Central memory CD4-positive, alpha-beta T cell (primary cell): ENCODE results near the gene TNS3.
"Not testable (repeated sequence)": the region's sequence is repeated elsewhere in the genome, so short reads cannot be mapped to it uniquely, and the experiment has no call there.

ENCODE experiments used
- DNase-seq: peaks from one replicate; pipeline ENCODE4 v3.0.0; 2022

The TNS3 gene

DNA sequence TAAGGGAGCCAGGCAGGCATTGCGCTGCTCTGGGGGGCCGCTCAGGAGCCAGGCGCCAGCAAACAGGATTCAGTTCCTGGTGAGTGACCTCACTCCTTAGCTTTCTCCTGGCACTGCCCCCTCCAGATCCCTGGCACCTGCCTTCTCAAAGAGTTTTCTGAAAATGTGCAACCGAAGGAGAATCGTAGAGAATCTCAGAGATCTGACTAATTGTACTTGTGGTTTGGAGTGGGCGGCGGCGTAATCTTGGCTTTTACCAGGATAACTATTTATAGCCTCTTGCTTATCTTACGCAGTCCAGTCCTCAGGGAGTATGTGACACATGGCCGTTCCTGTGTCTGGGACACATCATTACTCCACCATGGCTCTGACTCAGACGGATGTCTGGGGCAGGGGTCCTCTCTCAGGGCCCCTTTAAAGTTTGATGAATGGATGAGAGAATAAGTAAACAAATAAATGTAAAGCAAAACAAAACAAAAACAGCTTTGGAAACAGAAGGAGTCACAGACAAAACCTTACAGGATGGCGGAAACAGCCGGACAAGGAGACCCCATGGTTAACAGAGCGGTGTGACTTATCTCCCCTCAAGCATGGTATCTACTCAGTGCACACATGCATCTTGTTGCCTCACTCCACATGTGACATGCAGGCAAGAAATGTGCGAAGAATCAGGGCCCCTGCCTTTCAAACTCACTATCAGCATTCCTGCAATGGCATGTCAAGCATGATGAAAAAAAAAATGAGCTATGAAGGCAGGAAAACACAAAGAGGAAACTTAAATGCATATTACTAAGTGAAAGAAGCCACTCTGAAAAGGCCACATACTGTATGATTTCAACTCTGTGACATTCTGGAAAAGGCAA is 99.7 kb downstream of the TNS3 start:
- no peak for DNase-seq

DNA sequence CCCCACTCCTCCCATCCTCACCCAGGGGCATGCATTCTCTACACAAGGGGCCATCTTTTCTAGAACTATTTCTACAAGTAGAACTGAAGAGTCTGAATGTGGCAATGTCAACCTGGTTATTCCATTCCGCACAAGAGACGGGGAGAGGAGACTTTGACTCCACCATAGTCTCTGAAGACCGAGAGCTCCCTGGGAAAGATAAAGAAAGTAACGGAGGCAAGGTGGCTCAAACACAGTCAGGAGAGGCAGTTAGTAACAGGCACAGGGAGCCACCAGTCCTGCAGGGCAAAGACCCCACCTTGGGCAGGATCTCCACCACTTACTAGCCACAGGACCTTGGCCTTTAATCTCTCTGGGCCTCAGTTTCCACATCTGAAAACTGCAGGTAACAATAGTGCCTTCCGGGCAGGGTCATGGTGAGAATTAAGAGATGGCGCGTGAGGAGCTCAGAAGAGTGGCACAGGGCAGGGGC is 100.3 kb downstream of the TNS3 start:
- no peak for DNase-seq

DNA sequence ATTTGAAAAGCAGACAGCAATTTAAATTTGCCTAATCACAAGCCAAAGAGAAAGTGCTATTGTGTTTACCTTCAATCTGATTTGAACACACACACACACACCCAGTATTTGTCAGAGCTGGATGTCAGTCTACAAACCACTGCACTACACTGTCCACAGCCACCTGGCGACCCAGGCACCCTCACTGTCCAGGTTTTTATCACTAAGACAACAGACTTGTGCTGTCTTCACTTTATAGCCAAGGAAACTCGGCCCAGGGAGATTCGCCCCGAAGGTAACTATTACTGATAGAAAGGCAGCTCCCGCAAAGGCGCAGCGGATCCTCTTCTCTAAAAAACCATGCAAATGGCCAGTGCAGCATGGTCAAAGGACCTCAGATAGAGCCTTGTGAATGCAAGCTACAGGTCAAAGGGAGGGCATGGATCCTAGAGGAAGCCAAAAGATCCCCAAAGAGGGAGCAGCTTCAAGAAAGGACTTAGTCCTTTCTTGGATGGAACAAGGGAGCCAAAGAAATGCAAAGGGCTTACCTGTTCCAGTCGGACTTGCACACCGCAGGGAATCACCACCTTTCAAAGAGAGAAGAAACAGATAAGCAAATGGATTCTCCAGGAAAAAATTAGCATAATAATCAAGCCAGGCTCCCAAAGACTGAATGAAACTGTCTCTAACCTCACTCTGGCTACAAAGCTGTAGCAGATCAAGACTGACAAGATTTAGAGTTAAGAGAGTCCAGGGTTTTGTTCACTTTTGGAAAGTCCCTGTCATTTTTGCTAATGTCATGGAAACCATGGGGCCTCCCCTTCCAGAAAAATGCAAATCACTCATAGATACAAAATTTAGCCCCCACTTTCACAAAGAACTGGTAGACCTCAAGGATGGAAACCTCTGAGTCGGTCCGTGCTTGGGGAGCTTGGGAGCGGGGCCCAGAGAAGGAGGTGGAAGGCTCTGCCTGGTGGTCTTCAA is 101.1 kb downstream of the TNS3 start:
- DNase-seq = no peak

DNA sequence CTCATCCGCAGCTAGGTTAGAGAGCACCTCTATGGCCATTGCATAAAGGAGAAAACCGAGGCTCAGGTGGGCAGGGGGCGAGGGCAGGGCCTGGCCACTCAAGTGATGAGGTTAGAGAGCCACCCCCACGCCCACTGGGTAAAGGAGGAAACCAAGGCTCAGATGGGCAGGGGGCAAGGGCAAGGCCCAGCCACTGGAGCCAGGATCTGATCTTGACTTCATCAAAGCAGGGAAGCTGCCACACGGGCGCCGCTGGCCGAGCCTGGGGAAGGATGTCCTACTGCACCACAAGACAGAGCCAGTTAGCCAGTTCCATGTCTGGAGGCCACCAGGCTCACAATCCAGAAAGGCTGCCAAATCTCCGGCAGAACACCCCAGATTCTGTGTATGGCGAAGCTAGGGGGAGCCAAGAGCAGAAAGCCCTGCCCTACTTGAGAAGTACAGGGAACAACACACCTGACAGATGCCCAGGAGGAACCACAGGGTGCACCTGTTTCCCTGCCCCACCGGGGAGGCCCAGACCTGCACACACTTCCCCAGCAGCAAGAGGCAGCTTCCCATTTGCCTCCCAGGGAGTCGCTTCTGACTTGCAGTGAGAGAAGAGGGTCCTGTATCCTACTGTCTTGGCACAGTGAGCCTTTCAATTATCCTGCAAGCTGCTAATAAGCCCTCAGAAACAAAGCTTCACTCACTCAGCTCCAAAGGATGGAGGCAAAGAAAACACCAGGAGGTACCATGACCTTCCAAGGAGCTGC is 101.9 kb downstream of the TNS3 start:
- no peak for DNase-seq

DNA sequence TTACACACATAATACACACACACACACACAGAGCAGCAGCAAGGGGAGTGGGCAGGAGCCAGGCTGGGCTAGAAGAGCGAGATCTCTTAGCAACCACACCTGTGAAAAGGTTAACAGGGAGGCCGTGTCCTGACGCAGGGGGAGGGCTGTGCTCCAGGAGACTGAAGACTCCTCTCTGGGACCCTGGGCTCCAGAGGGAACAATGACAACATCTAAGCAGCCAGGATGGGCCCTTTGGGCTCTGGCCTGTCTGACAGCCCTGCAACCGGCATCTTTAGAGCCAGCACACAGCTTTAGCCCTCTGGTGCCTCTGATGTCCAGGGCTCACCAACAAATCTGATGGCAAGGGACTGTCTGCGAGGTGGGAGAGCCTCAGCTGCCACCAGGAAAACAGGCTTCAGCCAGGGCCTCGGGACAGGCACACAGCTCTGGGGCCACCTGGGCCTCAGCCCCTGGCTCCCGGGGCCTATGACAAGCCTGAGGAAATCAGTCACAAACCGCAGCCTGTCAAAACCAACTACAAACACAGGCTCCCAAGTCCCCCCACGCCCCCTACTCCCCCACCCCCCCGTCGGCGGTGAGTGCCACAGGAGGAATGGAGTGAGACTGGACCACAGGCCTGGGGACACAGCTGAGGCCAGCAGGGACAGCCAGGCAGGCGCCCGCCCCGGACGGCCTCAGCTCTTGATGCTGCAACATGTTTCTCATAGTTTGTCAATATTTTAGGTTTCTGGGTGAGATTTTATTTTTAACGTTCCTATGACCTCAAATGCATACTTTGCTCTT is 102.8 kb downstream of the TNS3 start:
- no peak for DNase-seq

DNA sequence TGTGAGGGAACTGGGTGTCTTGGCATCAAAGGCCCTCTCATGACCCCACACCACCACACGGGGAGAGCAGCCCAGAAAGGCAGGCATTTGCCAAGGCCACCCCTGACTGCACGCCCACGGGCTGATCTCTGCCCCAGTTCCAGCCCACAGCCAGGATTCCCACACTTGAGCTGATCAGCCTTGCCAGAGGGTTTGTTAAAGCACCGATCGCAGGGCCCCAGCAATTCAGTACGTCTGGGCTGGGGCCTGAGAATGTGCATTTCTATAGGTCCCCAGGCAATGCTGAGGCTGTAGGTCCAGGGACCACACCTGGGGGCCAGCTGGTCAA is 103.9 kb downstream of the TNS3 start:
- no peak for DNase-seq

DNA sequence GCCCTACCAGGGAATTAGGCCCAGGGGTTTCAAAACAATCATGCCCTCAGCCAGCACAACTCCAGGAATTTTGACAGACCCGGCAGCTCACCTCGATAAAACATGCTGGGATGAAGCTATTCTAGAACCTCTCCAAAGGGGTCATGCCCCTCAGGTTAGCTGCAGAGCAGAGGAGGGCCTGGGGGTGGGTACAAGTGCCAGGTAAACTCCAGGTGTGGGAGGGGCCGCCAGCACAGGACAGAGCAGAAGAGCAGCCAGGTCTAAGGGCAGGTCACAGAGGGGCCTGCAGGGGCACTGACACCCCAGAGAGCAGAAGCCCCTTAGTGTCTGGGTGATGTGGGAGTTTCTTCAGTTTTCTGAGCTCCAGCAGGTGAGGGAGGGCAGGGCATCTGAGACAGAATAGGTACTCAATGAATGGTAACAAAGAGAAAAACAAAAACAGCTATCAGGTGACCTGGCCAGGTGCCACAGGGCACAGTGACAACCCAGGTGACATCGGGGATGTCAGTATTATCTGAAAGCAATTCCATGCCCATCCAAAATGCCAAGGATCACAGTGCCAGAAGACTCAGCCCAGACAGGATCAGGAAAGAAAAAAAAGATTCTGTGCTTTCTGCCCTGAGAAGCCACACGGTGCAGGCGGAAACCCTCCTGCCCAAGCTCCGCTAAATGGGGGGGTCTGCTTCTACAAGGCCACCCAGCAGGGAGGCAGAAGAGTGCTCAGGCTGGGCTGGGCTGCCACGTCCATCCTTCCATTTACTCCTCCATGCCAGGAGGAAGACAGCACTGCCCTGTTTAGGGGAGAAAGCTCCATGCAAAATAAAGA is 104.5 kb downstream of the TNS3 start:
- no peak for DNase-seq

DNA sequence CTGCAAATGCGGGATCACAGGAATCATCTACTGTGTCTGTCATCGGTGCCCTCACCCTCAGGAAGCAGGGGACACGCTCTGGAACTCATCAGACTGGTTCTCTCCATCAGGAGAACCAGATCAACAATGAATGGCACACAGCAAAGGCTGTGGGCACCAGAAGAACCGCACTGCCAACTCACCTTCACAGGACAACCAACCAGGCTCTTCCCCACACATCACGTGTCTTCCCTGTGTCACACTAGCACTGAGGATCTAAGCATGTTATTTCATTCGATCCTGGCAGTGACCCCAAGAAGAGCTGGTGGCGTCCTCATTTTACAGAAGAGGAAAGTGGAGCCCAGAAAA is 106.1 kb downstream of the TNS3 start:
- no peak for DNase-seq

DNA sequence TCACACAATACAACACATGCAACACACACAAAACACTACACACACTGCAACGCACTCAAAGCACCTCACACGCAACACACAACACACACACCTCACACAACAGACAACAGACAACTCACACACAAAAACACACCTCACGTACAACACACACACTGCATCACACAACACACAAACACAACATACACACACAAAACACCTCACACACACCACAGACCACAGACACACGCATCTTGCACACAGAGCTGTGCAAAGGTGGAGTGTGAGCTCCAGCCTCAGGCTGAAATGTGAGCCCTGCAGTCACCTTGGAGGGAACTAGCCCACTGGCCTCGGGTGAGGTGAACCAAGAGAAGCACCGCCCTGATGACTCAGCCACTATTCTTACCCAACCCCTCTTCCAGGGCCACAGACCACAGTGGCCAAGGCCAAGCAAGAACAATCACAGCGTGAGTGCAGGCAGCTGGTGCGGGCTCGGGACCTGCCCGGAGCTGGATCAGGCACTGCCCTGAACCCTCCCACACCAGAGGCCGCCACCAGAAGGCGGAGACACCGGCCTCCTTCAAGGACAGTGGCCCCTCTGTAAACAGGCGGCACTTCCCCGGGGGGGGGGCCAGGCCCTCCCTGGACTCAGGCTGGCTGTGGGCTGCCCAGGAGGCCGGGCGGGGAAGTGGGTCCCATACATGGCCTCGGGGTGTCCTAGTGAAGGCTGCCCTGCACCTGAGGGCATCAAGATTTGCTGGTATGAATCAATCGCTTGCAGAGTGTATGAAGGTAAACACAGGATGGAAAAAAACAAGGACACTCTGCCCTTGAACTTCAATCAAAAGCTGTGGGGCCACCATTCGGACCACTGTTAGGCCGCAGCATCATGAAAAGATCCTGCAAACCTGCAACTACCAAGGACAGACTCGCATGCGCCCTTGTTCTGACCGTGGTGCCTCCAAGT is 106.7 kb downstream of the TNS3 start:
- DNase-seq = no peak

DNA sequence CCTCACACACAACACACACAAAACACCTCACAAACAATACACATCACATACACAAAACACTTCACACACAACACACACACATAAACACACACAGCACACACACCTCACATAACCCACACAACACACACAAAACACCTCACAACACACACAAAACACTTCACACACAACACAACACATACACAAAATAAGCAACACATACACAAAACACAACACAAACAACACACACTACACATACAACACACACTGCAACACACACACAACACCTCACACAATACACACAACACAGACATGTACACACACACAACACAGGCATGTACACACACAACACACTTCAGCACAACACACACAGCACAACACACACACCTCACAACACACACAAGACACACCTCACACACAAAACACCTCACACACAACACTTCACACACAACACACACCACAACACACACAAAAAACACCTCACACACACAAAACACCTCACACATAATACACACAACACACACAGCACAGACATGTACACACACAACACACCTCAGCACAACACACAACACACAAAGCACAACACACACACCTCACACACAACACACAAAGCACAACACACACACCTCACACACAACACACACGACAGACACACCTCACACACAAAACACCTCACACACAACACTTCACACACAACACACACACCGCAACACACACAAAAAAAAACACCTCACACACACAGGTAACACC is 107.5 kb downstream of the TNS3 start:
- DNase-seq = no peak

DNA sequence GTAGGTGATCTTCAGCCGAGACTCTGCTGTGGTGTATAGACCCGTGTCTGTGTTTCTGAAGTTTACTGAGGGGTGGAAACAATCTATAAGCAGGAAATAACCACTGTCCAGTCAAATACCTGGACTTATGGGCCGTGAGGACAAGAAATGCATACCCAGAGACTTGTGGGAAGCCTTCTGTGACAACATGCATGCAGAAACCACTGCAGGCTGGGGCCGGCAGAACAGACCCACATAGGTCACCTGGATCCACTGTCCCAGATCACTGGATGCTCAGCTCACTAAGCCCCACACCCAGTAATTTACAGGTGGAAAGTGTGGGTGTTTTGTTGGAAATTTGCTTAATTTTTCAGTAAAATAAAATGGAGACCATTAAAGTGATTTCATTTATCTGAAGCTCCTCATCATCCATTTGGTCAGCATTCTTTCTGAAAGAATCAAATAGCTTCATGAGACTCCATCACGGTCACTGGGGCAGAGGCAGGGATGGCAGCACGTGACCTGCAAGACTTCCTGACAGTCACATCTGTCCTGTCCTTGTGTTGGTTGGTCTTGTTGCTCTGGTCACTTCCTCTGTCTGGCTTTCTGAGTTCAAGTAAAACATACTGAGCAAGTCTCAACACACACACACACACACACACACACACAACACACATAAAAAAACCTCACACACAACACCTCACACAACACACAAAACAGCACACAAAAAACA is 108.3 kb downstream of the TNS3 start:
- DNase-seq = no peak

DNA sequence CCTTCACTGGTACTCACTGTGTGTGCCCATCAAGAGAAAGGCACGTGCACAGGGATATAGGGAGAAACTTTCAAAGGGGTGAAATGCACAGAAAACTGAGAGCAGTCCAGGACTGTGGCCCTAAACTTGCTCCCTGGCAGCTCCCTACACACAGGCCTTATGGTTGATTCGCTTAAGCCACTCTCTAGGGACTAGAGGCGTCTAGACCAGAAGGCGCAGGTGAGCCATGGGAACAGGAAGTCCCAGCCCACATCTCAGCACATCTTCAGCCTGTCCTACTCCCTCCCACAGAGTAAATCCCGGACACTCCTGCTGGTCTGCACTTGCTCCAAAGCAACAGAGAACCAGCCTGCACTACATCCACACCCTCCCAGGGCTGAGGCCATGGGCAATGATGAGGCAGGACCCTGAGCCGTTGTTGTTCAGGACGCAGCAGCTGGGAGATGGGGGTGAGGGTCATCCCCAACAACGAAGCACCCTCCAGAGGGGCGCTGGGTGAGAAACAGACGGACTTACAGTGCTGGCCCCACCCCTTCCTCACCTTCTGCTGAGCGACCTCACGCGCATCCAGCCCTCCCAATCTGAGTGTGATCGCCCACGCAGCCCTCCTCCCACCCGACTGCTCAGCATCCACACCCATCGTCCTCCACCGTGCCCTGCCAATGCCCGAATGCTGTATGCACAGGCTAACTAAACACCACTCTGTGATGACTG is 109.3 kb downstream of the TNS3 start:
- DNase-seq = no peak

DNA sequence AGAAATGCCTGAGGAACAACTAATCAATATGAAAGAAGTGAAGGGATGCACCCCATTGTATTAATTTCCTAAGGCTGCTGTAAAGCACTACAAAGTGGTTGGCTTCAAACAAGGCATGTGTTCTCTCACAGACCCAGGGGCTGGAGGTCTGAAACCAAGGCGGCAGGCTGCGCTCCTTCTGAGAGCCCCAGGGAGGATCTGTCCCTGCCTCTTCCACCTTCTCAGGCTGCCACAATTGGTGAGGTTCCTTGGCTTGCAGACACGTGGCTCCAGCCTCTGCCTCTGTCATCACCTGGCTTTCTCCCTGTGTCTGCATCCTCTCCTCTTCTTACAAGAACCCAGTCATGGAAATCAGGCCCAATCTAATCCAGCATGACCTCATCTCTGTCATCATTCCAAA is 110.1 kb downstream of the TNS3 start:
- no peak for DNase-seq

DNA sequence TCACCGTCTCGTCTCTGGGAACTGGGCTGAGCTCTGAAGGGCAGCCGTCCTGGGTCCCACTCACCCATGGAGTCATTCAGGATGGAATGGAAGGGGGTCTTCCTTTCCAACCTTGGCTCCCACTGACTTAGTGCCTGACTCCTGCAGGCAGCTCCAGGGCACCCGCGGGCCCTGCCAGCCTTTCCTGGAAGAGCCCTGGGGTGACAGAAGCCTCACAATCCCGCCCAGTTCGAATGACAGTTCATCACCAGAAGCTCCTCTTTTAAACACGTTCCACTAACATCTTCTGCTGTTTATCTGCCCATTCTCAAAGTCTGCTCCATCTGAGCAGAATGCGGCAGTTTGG is 110.6 kb downstream of the TNS3 start:
- no peak for DNase-seq

DNA sequence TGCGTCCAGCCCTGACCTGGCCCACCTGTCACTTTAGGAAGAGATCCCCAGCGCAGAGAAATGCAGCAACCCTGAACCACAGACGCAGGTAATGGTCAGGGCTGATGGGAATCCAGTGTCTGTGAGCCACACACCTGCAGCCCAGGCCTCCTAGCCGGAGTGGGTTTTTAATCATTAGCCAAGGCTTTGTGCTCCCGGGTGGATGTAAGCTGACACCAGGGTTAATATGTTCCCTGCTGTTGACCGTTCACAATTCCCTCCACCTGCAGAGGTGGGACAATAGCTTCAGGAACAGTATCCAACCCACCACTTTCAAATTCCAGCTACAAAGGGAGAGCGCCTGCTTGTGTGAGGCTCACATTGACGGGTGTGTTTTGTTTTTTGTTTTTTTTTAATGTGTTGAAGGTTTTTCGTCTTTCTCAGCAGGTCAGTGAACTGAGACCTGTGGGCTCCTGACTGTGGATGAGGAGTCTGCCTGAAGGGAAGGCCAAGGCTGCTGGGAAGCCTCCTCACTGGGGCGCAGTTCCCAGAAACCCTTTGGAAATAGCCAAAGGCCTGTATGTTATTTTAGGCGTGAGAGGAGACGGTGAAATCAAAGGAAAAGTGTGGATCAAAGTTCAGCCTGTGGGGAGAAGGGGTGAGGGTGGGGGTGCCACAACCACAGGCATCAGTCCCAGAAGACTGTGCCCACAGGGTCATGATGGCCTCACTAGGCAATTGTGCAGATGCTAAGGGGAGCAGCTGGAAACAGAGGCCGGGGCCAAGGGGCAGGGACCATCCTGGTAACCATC is 111.1 kb downstream of the TNS3 start:
- DNase-seq = no peak

DNA sequence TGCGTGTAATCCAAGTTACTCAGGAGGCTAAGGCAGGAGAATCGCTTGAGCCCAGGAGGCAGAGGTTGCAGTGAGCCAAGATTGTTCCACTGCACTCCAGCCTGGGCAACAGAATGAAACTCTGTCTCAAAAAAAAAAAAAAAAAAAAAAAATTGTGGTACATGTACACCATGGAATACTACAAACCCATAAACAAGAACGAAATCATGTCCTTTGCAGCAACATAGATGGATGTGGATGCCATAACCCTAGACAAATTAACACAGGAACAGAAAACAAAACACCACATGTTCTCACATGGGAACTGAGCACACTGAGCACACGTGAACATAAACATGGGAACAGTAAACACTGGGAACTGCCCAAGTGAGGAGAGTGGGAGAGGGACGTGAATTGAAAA is 112.1 kb downstream of the TNS3 start:
- DNase-seq = not testable (repeated sequence)

DNA sequence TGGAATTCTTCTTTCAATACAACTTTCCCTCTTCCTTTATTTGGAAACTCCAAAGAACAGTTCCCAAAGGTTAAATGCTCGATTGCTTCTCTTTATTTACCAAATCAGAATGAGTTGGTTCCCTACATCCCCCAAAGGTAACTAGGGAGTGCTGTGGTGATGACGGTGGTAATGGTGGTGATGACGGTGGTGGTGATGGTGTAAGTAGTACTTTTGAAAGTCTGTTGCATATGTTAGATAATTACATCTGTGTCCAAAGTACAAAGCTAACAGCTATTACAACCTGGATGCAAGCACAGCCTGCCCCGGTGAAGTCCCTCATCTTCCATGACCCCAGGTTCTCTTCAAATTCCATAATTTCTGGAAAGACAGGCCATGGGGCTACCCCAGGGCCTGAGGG is 115.1 kb downstream of the TNS3 start:
- no peak for DNase-seq
